HepG2 (cell line): Measurements from ENCODE around the gene PRRC2A. TPM values are rescaled to one million over a fixed set of nuclear protein-coding genes. Genes with fewer than 3 reads are reported as not detected.

Source experiments
- AHR ChIP-seq: IDR thresholded peaks from 2 replicates; pipeline ENCODE4 v1.6.1; 2018; ENCODE audit warnings: missing genetic modification reagents, missing compliant biosample characterization
- CREB1 ChIP-seq, 2 experiments: fragments of 450-650 bp in 1 of 2; IDR thresholded peaks; 2 replicates each; pipeline ENCODE4 v1.6.1; 2016 to 2017; ENCODE audit warnings: control low read depth in 1 of 2, mild to moderate bottlenecking in 1 of 2, missing compliant biosample characterization in 1 of 2, missing genetic modification characterization in 1 of 2
- GMEB1 ChIP-seq: sonication (generic); formaldehyde crosslinking; IDR thresholded peaks from 2 replicates; pipeline ENCODE4 v1.5.1; 2020; ENCODE audit warnings: missing genetic modification reagents, mild to moderate bottlenecking, borderline replicate concordance
- HNRNPK ChIP-seq: fragments of 200-400 bp; formaldehyde crosslinking; IDR thresholded peaks from 2 replicates; pipeline ENCODE4 v1.6.1; 2018; ENCODE audit warnings: low read length, low read depth, moderate library complexity, mild to moderate bottlenecking; ENCODE audit not compliant: poor library complexity, severe bottlenecking
- MED1 ChIP-seq: sonication (generic); formaldehyde crosslinking; IDR thresholded peaks from 2 replicates; pipeline ENCODE4 v1.4.0; 2020; ENCODE audit warnings: missing genetic modification reagents
- MLX ChIP-seq: IDR thresholded peaks from 2 replicates; pipeline ENCODE4 v1.6.1; 2016
- RBM39 ChIP-seq: fragments of 200-400 bp; formaldehyde crosslinking; IDR thresholded peaks from one replicate; pipeline ENCODE4 v1.6.1; 2018; ENCODE audit warnings: antibody characterized with exemption, mild to moderate bottlenecking, low read depth, low read length; ENCODE audit not compliant: poor library complexity, severe bottlenecking
- SMYD3 ChIP-seq: sonication (generic); formaldehyde crosslinking; IDR thresholded peaks from 2 replicates; pipeline ENCODE4 v1.8.1; 2023; ENCODE audit warnings: mild to moderate bottlenecking, missing genetic modification reagents
- STAT5B ChIP-seq: sonication (generic); formaldehyde crosslinking; IDR thresholded peaks from 2 replicates; pipeline ENCODE4 v1.4.0; 2020; ENCODE audit warnings: missing genetic modification reagents
- XRCC5 ChIP-seq: fragments of 200-400 bp; formaldehyde crosslinking; optimal IDR thresholded peaks from 2 replicates; pipeline ENCODE3; 2017; ENCODE audit warnings: mild to moderate bottlenecking, low read length
- ZEB1 ChIP-seq: IDR thresholded peaks from 2 replicates; pipeline ENCODE4 v1.6.1; 2012; ENCODE audit warnings: mild to moderate bottlenecking, low read depth, inconsistent platforms; ENCODE audit not compliant: insufficient replicate concordance
- ZNF17 ChIP-seq: sonication (generic); formaldehyde crosslinking; IDR thresholded peaks from 2 replicates; pipeline ENCODE4 v1.5.0; 2020; ENCODE audit warnings: mild to moderate bottlenecking, missing genetic modification reagents
- ZNF280D ChIP-seq: sonication (generic); formaldehyde crosslinking; IDR thresholded peaks from 2 replicates; pipeline ENCODE4 v1.5.1; 2020; ENCODE audit warnings: mild to moderate bottlenecking, missing genetic modification reagents
- ZNF296 ChIP-seq: sonication (generic); formaldehyde crosslinking; conservative IDR thresholded peaks from 2 replicates; pipeline ENCODE4 v1.5.0; 2020; ENCODE audit warnings: mild to moderate bottlenecking, missing genetic modification reagents
- ZNF331 ChIP-seq: sonication (generic); formaldehyde crosslinking; IDR thresholded peaks from 2 replicates; pipeline ENCODE4 v1.4.0; 2020; ENCODE audit warnings: missing genetic modification reagents
- ZNF713 ChIP-seq: sonication (generic); formaldehyde crosslinking; IDR thresholded peaks from 2 replicates; pipeline ENCODE4 v1.4.0; 2020; ENCODE audit warnings: mild to moderate bottlenecking, missing genetic modification reagents
- polyA plus RNA-seq, 8 experiments: library from polyadenylated mRNA; depleted of rRNA in 3 of 8; stranded (reverse) in 7 of 8; unstranded in 1 of 8; fragments of >200 nt; fragmentation: Illumina TruSeq in 4 of 8; extraction: Trizol in 4 of 8; gene quantifications; 2 replicates each; pipeline versions ENCODE4 v1.2.1 to v1.2.3, GENCODE V29; 2011 to 2016; ENCODE audit warnings: low read depth in 4 of 8, missing spikeins in 1 of 8, mixed read lengths in 1 of 8; ENCODE audit not compliant: insufficient read depth in 1 of 8
- total RNA-seq, 5 experiments: library from RNA; depleted of rRNA; stranded (reverse); fragments of >200 nt; fragmentation: Illumina TruSeq; extraction: Trizol; gene quantifications; 2 replicates each; pipeline ENCODE4 v1.2.3, GENCODE V29; 2016; ENCODE audit warnings: low read depth in 1 of 5
- TF ChIP-seq, protein P1 (sequence below): sonication (generic); formaldehyde crosslinking; IDR thresholded peaks from 2 replicates; pipeline ENCODE4 v1.5.1; 2020; ENCODE audit warnings: mild to moderate bottlenecking, moderate library complexity, missing genetic modification reagents
- TF ChIP-seq, protein P2 (sequence below): sonication (generic); formaldehyde crosslinking; IDR thresholded peaks from 2 replicates; pipeline ENCODE4 v1.5.1; 2020; ENCODE audit warnings: missing genetic modification reagents, mild to moderate bottlenecking, borderline replicate concordance

The PRRC2A gene
- total and polyA plus RNA-seq, 2 of the 13 experiments (the other 11 are each of a cell fraction or from before 2014, with no cell fraction given), result 38.9 to 47.4 TPM

DNA sequence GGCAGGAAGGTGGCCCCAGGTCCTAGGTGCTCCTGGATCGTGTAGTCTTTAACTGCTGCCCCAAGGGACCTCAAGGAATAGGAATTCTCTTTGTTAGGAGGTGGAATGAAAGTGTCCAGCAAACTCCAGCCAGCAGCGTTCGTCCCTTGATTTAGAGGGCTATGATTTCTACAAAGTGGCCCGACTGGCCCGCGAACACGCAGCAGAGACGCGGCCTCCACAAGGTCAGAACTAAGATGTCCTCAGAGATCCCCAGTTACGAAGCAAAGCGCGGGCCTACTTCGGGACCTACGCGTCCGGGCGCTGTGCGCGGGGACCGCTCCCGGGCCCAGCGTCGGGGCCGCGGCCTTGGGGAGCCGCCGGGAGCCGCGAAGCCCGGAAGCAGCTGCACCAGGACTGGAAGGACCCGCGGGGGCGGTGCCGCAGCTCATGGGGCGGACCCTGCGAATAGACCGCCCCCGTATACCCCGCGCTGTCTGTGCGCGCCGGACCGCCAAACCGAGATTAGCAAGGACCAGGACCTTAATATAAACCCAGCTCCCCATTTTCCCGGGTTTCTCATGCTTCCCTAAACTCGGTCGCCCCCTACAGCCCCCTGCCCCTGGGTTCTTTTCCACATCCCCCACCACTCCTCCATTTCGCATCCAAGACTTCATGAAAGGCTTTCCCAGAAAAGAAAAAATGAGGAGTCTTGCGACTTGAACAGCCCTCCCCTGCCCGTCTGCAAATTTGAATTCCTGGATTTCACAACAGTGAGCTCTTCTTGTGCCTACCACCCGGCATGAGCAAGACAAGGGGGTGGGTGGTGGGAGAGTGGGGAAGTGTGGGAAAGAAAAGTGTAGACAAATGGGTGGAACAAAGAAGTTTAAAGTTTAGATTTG is 40.1 kb downstream of the PRRC2A start, which contains the start of gene C6orf47 (continued):
- TF ChIP-seq ZNF280D (CRISPR knock-in tag) (no peak), RBM39 (peak; percentile 85), ZEB1 (no peak), GMEB1 (CRISPR knock-in tag) (peak; percentile 69; the same call in 1 of the 2 replicates), SMYD3 (CRISPR knock-in tag) (no peak; the same call in 1 of the 2 replicates), ZNF296 (CRISPR knock-in tag) (no peak), ZNF331 (peak; percentile 69; the same call in 1 of the 2 replicates), XRCC5 (peak; percentile 75), STAT5B (peak; percentile 76; the same call in 1 of the 2 replicates), MED1 (CRISPR knock-in tag) (peak; percentile 86), ZNF17 (no peak), MLX (no peak), CREB1 (IDR thresholded peaks at IDR 0.05) (no peak), CREB1 (CRISPR knock-in tag; IDR thresholded peaks at IDR 0.05) (no peak), ZNF713 (CRISPR knock-in tag) (no peak), AHR (CRISPR knock-in tag) (no peak; the same call in 1 of the 2 replicates), HNRNPK (no peak)
- TF ChIP-seq, protein P1, sequence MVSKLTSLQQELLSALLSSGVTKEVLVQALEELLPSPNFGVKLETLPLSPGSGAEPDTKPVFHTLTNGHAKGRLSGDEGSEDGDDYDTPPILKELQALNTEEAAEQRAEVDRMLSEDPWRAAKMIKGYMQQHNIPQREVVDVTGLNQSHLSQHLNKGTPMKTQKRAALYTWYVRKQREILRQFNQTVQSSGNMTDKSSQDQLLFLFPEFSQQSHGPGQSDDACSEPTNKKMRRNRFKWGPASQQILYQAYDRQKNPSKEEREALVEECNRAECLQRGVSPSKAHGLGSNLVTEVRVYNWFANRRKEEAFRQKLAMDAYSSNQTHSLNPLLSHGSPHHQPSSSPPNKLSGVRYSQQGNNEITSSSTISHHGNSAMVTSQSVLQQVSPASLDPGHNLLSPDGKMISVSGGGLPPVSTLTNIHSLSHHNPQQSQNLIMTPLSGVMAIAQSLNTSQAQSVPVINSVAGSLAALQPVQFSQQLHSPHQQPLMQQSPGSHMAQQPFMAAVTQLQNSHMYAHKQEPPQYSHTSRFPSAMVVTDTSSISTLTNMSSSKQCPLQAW (CRISPR knock-in tag), result peak; percentile 49; the same call in 1 of the 2 replicates
- TF ChIP-seq, protein P2, sequence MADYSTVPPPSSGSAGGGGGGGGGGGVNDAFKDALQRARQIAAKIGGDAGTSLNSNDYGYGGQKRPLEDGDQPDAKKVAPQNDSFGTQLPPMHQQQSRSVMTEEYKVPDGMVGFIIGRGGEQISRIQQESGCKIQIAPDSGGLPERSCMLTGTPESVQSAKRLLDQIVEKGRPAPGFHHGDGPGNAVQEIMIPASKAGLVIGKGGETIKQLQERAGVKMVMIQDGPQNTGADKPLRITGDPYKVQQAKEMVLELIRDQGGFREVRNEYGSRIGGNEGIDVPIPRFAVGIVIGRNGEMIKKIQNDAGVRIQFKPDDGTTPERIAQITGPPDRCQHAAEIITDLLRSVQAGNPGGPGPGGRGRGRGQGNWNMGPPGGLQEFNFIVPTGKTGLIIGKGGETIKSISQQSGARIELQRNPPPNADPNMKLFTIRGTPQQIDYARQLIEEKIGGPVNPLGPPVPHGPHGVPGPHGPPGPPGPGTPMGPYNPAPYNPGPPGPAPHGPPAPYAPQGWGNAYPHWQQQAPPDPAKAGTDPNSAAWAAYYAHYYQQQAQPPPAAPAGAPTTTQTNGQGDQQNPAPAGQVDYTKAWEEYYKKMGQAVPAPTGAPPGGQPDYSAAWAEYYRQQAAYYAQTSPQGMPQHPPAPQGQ (CRISPR knock-in tag), result peak; percentile 78; the same call in 1 of the 2 replicates
